HG02588 (cell line): ENCODE results near the gene RAD17.
"Not testable (repeated sequence)": the region's sequence is repeated elsewhere in the genome, so short reads cannot be mapped to it uniquely, and the experiment has no call there.

ENCODE experiments used
- ATAC-seq: cut with Tn5 transposase; IDR thresholded peaks from one replicate; pipeline ENCODE4 v1.9.1; 2021; ENCODE audit warnings: mild to moderate bottlenecking, moderate library complexity; ENCODE audit not compliant: unreplicated experiment

The RAD17 gene, protein sequence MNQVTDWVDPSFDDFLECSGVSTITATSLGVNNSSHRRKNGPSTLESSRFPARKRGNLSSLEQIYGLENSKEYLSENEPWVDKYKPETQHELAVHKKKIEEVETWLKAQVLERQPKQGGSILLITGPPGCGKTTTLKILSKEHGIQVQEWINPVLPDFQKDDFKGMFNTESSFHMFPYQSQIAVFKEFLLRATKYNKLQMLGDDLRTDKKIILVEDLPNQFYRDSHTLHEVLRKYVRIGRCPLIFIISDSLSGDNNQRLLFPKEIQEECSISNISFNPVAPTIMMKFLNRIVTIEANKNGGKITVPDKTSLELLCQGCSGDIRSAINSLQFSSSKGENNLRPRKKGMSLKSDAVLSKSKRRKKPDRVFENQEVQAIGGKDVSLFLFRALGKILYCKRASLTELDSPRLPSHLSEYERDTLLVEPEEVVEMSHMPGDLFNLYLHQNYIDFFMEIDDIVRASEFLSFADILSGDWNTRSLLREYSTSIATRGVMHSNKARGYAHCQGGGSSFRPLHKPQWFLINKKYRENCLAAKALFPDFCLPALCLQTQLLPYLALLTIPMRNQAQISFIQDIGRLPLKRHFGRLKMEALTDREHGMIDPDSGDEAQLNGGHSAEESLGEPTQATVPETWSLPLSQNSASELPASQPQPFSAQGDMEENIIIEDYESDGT

DNA sequence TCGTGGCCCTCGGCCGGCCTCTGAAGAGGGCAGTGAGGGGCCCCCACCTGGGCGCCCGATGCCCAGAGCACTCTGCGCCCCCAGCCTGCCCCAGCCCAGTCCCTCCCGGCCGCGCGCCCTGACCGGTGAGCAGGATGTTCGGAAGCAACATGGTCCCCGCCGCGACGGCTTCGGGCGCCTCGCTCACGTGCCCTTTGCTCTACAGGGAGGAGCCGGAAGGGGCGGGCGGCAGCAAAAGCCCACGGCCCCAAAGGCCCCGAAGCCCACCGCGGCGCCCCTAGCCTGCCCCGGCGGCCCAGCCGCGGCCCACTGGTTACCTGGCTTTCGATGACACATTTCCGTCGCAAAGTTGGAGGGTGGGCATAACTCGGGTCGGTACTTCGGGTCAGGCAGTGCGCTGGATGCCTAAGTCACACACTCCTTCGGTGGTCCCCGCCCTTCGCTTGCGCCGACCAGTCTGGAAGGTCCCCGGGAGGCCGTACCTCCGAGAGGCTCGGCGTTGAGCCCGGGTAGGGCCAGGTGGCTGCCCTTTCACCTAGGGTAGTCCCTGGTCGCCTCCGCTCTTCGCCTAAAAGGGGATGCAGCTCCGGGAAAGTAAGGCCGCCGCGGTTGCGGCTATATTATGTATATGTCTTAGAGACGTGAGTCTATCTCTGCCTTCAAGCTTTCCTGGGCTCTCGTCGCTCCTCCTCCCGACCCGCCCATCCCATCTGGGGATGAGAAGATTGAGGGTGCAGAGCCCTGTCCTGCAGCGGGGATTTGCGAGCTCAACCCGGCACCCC lies at the start of gene RAD17, which contains the start of the genes AK6 and TAF9:
Gene RAD17 (plus strand): TSS at position 479 of the 782 bp plus-strand sequence. CDS start 2,391 bp downstream, outside the sequence.
Gene AK6 (minus strand): TSS at position 181 of the 782 bp plus-strand sequence. CDS start 30 bp downstream, at position 151.
Gene TAF9 (minus strand): TSS at position 181 of the 782 bp plus-strand sequence. CDS start 3,783 bp downstream, outside the sequence.
- peak; percentile 95 for ATAC-seq

DNA sequence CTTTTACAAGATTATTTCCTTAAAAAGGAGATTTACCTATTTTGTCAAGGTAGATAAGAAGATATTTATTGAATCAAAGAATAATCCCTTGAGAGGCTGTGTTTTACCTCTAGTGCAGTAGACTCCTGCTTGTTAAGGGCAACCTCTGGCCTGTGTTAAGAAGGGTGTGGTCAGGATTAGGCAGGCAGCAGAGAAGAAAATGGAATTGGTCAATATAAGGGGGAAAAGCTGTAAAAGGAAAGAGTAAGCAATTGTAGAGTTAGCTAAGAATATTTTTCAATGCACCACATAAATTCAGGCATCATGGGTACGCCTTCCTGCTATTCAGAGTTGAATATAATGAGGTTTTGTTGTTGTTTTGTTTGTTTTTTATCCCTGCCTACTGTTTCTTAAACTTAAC lies 43.3 kb upstream of the RAD17 start:
- no peak for ATAC-seq

DNA sequence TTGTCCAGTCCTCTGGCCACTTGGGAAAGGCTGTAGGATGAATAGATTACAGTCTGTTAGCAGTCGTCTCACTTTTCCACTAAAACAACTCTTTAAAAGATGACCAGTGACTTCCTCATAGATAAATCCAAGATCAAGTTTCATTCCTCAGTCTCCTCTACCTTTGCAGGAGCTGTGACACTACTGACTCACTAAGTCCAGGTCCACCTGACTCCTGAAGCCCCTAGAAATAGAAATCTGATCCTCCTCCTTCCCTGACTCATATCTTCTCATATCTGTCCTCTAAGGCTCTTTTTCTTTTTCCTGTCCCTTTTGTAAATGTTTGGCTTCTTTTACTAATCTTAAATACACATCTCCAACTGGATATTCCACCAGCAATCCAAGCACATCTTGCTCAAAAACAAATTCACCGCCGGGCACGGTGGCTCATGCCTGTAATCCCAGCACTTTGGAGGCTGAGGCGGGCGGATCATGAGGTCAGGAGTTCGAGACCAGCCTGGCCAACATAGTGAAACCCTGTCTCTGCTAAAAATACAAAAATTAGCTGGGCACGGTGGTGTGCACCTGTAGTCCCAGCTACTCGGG lies 39.6 kb upstream of the RAD17 start:
- no peak for ATAC-seq

DNA sequence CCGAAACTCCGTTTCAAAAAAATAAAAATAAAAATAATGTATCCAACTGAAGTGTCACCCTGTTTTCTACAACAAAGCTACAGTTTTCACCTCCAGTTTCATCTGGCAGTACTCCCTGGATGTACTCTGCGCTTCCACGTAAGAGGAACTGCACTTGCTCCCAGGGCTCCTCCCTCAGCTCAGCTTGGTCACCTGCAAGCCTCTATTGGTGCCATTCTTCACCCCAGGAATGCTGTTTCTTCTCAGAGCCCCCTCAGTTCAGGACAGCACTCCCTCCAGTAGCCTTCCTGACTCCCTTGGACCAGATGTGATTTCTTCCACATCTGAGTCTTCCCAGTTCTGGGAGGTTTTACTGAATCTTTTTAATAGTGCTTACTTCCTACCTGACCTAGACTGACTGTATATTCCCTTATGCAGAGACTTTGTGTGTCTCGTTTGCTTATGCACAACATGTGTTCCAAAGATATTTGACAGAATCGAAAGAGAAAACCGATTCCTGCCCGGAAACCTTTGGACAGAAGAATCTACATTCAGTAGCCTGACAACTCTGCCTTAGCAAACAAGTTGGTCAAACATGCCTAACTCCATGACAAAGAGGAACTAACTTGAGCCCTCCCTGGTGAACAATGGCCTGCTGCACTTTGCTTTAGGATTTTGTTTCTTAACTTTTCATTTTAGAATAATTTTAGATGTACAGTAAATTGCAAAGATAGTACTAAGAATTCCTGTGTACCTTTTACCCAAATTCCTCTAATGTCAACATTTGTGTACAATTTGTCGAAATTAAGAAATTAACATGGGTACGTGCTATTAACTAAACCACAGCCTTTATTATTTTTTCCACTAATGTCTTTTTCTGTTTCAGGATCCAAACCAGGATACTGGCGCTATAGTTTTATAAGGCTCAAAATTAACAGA lies 37.8 kb upstream of the RAD17 start:
- no peak for ATAC-seq

DNA sequence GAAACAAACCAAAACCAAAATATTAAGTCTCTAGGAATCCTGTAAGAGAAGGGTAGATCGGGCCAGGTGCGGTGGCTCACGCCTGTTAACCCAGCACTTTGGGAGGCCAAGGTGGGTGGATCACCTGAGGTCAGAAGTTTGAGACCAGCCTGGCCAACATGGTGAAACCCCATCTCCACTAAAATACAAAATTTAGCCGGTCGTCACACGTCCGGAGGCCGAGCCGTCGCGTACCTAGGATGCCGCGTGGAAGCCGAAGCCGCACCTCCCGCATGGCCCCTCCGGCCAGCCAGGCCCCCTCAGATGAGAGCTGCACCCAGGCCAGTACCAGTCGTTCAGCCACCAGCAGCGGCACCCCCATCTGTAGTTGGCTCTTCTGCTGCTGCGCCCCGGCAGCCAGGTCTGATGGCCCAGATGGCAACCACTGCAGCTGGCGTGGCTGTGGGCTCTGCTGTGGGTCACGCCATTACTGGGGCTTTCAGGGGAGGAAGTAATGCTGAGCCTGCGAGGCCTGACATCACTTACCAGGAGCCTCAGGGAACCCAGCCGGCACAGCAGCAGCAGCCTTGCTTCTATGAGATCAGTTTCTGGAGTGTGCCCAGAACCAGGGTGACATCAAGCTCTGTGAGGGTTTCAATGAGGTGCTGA lies 35.8 kb upstream of the RAD17 start:
- ATAC-seq: not testable (repeated sequence)

DNA sequence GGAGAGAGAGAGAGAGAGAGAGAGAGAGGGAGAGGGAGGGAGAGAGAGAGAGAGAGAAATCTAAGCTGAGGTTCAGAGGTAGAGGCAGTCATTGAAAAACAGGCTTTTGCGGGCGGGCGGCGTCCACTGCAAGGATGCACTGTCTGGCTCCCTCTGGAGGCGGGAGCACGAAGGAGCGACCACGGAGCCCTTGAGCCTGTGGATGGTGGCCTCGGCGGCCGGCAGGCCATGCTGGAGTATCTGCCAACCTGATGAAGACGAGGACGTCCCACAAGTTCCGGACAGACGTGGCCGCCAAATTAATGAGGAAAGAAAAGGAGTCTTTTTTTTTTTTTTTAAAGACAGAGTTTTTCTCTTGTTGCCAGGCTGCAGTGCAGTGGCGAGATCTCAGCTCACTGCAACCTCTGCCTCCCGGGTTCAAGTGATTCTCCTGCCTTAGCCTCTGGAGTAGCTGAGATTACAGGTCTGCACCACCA lies 34.8 kb upstream of the RAD17 start:
- ATAC-seq: peak; percentile 63

DNA sequence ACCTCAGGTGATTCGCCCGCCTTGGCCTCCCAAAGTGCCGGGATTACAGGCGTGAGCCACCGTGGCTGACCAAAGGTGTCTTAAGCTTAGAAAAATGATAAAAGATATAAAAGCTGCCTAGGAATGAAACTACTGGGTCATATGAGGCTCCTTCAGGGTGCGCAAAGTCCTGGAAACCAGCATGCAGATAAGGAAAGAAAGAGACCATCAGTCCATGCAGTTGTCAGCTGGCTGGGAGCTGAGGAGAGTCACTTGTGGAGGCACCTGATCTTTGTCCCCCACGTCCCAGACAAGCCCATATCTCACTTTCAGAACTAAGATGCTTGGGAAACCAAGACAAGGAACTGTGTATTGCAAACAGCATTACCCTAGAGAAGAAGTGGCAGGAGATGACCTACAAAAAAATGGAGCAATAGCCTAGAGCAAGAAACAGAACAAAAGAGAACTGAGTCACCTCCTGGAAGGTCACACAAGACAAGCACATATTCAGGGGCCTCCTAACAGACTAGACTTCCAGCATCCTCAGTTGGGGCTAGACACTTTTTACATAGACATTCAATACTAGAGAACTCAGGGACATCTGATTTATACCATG lies 34.2 kb upstream of the RAD17 start:
- ATAC-seq: no peak

DNA sequence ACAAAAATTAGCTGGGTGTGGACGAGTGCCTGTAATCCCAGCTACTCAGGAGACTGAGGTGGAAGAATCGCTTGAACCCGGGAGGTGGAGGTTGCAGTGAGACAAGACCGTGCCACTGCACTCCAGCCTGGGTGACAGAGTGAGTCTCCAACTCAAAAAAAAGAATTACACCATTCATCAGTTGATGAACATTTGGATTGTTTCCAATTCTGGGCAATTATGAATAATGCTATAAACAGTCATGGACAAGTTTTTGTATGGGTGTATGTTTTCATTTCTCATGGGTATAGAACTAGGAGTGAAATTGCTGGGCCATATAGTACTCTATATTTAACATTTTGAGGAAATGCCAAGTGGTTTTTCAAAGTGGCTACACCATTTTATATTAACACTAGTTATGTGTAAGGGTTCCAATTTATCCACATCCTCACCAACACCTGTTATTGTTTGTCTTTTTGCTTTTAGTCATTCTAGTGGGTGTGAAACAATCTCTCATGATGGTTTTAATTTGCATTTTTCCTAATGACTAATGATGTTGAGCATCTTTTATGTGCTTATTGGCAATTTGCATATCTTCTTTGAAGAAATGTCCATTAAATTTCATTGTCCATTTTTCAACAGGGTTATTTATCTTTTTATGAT lies 28.0 kb upstream of the RAD17 start:
- ATAC-seq: no peak

DNA sequence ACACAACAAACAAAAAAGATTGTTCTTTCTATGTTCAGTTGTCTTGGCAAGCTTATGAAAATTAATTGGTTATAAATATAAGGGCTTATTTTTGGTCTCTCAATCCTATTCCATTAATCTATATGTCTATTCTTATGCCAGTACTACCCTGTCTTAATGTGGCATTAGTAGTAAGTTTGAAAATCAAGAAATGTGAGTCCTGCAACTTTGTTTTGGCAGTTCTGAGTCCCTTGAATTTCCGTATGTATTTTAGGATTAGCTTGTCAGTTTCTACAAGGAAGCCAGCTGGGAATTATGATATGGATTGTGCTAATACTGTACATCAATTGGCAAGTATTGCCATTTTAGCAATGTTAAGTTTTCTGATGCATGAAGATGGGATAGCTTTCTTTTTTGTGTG lies 26.5 kb upstream of the RAD17 start:
- ATAC-seq: no peak

DNA sequence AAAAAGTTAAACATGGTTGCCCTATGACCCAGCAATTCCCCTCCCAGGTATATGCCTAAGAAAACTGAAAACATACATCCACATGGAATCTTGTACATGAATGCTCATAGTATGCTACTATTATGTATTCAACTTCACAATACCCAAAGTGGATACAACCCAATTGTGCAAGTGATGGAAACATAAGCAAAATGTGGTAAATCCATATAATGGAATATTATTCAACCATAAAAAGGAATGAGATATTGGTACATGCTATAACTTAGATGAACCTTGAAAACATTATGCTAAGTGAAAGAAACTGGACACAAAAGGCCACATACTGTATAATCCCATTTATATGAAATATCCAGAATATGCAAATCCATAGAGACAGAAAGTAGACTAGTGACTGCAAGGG lies 19.0 kb upstream of the RAD17 start:
- ATAC-seq: no peak

DNA sequence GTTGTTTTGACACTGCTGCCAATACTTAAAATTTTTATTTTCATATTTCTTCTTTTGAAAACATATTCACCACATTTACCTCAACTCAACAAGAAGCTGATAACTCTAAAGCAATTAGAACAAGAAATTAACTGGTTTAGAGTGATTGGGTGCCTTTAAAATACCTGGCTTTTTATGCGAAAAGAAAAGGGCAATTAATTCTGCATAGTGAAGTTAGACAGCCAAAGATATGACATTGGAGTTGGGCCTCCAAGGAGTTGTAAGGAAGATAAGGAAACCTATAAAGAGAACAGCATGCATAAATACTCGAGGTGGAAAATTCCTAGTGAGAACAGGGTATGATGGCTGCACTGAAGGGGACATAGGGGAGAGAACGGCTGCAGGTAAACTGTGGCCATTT lies 9.9 kb upstream of the RAD17 start:
- no peak for ATAC-seq

DNA sequence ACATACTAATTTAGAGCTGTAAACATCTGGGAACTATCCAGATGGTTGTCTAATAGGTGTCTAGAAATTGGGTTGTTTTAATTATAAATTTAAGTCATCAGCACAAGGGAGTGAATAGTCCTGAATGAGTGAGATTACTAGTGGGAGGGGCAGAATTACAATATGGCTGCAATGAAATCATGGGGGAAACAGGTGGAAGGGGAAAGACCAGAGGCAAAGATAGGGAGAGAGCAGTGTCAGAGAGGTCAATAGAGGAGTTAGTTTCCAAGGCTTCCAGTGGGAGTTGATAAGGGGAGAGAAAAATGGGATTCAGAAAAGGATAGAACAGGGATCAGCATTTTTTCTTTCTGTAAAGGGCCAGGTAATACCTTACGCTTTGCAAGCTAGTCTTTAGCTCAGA lies 9.2 kb upstream of the RAD17 start:
- no peak for ATAC-seq

DNA sequence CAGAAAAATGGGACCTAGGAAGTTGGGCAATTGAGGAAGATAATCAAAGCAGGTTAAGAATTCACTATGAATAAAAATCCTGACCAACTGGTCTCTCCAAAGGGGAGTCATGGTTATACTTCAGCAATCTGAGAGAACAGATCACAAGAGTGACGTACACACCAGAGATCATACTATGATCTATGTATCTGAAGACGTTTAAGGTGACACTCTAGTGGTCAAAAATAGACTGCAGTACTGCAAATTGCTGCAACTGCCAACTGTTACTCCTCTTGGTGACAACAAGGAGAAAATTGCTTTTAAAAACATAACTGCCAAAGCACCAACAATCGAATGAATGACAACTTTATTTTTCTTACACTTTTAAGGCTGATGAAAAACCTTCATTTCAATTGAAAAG lies 5.2 kb upstream of the RAD17 start:
- ATAC-seq: no peak

DNA sequence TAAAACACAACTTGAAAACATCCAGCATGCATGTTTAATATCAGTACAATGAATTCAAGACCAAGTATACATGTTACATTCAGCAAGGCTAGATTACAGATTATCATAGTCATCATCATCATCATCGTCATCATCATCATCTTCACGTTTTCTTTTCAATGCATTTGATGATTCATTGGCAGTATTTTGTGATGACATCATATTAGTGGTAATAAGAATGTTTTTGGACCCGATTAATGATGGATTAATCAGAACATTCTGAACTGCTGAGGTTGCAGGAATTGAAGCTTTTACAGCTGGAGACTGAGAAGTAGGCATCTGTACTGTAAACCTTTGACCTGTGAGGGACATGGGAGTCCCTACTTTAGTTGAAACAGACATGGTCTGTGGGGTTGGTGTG lies 4.8 kb upstream of the RAD17 start:
- ATAC-seq: no peak

DNA sequence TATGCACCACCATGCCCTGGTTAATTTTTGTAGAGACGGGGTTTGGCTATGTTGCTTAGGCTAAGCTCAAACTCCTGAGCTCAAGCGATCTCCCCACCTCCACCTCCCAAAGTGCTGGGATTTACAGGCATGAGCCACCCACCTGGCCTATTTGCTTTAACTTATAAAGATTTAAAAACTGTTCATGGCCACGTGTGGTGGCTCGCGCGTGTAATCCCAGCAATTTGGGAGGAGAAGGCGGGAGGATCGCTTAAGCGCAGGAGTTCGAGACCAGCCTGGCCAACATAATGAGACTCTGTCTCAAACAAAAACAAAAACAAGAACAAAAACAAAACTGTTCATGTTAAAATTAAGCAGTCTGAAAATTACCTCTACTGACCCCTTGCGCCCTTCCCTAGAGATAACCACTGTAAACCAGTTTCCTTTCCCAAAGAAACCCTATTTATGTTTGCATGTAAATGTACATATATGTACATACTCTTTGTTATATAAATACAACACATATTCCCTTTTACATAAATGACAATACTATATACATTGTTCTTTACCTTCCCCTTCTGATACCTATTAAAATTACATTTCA lies 1.8 kb upstream of the RAD17 start:
- ATAC-seq: no peak

DNA sequence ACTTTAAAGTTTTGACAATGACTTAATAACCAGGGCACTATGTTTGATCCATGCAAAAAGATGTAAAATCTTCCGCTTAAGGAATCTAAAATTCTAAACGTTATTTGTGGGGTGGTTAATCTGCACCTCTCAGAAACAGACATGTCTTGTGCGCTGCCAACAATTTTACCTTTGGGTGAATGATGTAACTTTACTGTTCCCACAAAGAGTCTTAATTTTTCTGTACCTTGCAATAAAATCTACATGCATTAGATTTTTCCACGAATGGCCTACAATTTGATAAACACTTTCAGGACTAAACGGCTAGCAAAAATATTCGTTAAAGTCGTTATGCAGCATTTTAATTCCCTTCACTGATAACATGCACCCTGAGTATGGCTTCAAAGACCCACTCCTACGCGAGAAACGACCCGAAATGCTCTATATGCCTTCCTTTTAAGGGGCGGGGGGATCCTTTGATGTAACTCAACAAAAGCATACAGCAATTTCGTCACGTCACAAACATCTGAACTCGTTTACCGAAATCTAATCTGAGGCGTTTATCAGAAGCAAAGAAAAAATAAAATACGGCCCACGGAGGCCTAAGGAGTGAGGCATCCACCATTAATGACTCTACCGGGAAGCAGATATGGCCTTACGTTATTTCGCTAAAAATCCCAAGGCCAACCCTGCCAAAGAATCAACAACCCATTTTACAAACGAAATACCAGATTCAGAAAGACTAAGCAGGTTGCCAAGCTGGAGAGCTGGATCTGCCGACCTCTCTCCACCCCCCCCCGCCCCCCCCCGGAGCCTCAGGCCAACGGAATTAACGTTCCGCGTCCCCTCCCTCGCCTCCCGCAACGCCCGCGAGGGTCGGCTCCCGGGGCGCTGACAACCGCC lies 919 bp upstream of the RAD17 start:
- ATAC-seq: no peak

DNA sequence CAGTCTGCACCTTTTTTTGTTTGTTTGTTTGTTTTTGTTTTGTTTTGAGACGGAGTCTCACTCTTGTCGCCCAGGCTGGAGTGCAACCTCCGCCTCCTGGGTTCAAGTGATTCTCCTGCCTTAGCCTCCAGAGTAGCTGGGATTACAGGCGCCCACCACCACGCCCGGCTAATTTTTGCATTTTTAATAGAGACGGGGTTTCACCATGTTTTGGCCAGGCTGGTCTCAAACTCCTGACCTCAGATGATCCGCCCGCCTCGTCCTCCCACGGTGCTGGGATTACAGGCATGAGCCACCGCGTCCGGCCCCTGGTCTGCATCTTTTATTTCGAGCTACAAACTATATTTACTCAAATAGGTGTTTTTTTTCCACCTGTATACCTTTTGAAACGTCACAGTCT lies 717 bp downstream of the RAD17 start:
- not testable (repeated sequence) for ATAC-seq
